LNCAP (cell line): ENCODE data around the gene ZNF620.

Experiments
- CTCF ChIP-seq: fragments of 450-650 bp; IDR thresholded peaks from 2 replicates; pipeline ENCODE4 v1.5.1; 2017; ENCODE audit warnings: mild to moderate bottlenecking

ZNF620 gene

GRCh38 chr3:40505599-40506462 lies at the start of gene ZNF620:
TSS of gene ZNF620 (plus strand) at chr3:40506039. CDS start at chr3:40506353, 314 bp downstream.
- TF ChIP-seq CTCF, result peak; percentile 51

- TF ChIP-seq CTCF, result no peak
Measured at GRCh38 chr3:40456279-40456939, 49.4 kb upstream of the ZNF620 start.

GRCh38 chr3:40456940-40457823 lies 48.7 kb upstream of the ZNF620 start, which contains the start of gene RPL14:
TSS of gene RPL14 (plus strand) at chr3:40457339. CDS start at chr3:40457472, 133 bp downstream.
- no peak for TF ChIP-seq CTCF

GRCh38 chr3:40458473-40458872 lies 47.4 kb upstream of the ZNF620 start:
- TF ChIP-seq CTCF, result no peak

GRCh38 chr3:40461161-40461560 lies 44.7 kb upstream of the ZNF620 start:
- no peak for TF ChIP-seq CTCF

GRCh38 chr3:40463579-40463978 lies 42.3 kb upstream of the ZNF620 start:
- no peak for TF ChIP-seq CTCF
